H9 (cell line): ENCODE measurements around the gene OGFOD1. TPM values are rescaled to one million over a fixed set of nuclear protein-coding genes. Genes with fewer than 3 reads are reported as not detected.

ENCODE experiments used
- DNase-seq: peaks from one replicate; pipeline ENCODE4 v3.0.0-alpha.2; 2017
- H2AFZ ChIP-seq: one replicate; pipeline ENCODE4 v1.6.1; 2013; ENCODE audit warnings: mild to moderate bottlenecking, low read length, control low read depth, moderate library complexity
- H2AK5ac ChIP-seq: 2 replicates; pipeline ENCODE4 v1.6.1; 2013; ENCODE audit warnings: low read length, control low read depth, mixed read lengths; ENCODE audit not compliant: insufficient read length
- H2BK120ac ChIP-seq: one replicate; pipeline ENCODE4 v1.6.1; 2013; ENCODE audit warnings: low read depth, mild to moderate bottlenecking, low read length, control low read depth, inconsistent platforms; ENCODE audit not compliant: poor library complexity, severe bottlenecking
- H2BK12ac ChIP-seq: 2 replicates; pipeline ENCODE4 v1.6.1; 2013; ENCODE audit warnings: low read length, control low read depth, mixed read lengths, low read depth; ENCODE audit not compliant: insufficient read length
- H2BK15ac ChIP-seq: 2 replicates; pipeline ENCODE4 v1.6.1; 2013; ENCODE audit warnings: low read depth, low read length, control low read depth
- H2BK20ac ChIP-seq: one replicate; pipeline ENCODE4 v1.6.1; 2013; ENCODE audit warnings: low read depth, mild to moderate bottlenecking, low read length, control low read depth, inconsistent platforms; ENCODE audit not compliant: poor library complexity, severe bottlenecking
- H2BK5ac ChIP-seq: 2 replicates; pipeline ENCODE4 v1.6.1; 2013; ENCODE audit warnings: low read length, control low read depth, mixed read lengths; ENCODE audit not compliant: insufficient read length
- H3K14ac ChIP-seq: 2 replicates; pipeline ENCODE4 v1.6.1; 2013; ENCODE audit warnings: low read length, control low read depth; ENCODE audit not compliant: insufficient read depth
- H3K18ac ChIP-seq: 2 replicates; pipeline ENCODE4 v1.6.1; 2013; ENCODE audit warnings: low read depth, mild to moderate bottlenecking, mixed read lengths, low read length, control low read depth; ENCODE audit not compliant: insufficient read length
- H3K23ac ChIP-seq: 2 replicates; pipeline ENCODE4 v1.6.1; 2013; ENCODE audit warnings: low read length, control low read depth, mixed read lengths, low read depth; ENCODE audit not compliant: insufficient read length
- H3K23me2 ChIP-seq: 2 replicates; pipeline ENCODE4 v1.6.1; 2013; ENCODE audit warnings: low read depth, mild to moderate bottlenecking, mixed read lengths, low read length, control low read depth; ENCODE audit not compliant: insufficient read length, poor library complexity, severe bottlenecking
- H3K27ac ChIP-seq: 2 replicates; pipeline ENCODE4 v1.5.1; 2013; ENCODE audit warnings: low read length, control low read depth, mixed read lengths, low read depth; ENCODE audit not compliant: insufficient read length
- H3K27me3 ChIP-seq: 2 replicates; pipeline ENCODE4 v1.6.1; 2013; ENCODE audit warnings: low read length, control low read depth, inconsistent platforms; ENCODE audit not compliant: insufficient read depth
- H3K4ac ChIP-seq: 2 replicates; pipeline ENCODE4 v1.6.1; 2013; ENCODE audit warnings: low read depth, mild to moderate bottlenecking, control low read depth, inconsistent platforms, low read length, moderate library complexity
- H3K4me1 ChIP-seq: 2 replicates; pipeline ENCODE4 v1.6.1; 2013; ENCODE audit warnings: low read length, control low read depth, inconsistent platforms; ENCODE audit not compliant: insufficient read depth
- H3K4me2 ChIP-seq: 2 replicates; pipeline ENCODE4 v1.6.1; 2013; ENCODE audit warnings: low read length, control low read depth, mixed read lengths; ENCODE audit not compliant: insufficient read length, insufficient read depth
- H3K56ac ChIP-seq: 2 replicates; pipeline ENCODE4 v1.6.1; 2013; ENCODE audit warnings: low read depth, mild to moderate bottlenecking, mixed read lengths, low read length, control low read depth; ENCODE audit not compliant: insufficient read length
- H3K79me1 ChIP-seq: 2 replicates; pipeline ENCODE4 v1.6.1; 2013; ENCODE audit warnings: low read depth, mild to moderate bottlenecking, moderate library complexity, low read length, control low read depth, inconsistent platforms; ENCODE audit not compliant: insufficient read depth, poor library complexity, severe bottlenecking
- H3K79me2 ChIP-seq: 2 replicates; pipeline ENCODE4 v1.6.1; 2013; ENCODE audit warnings: low read length, control low read depth, inconsistent platforms; ENCODE audit not compliant: insufficient read depth
- H3K9ac ChIP-seq: 2 replicates; pipeline ENCODE4 v1.6.1; 2013; ENCODE audit warnings: low read length, control low read depth, mixed read lengths; ENCODE audit not compliant: insufficient read length; ENCODE audit errors: extremely low read depth
- H3K9me3 ChIP-seq: one replicate; pipeline ENCODE4 v1.6.1; 2013; ENCODE audit warnings: low read depth, low read length, inconsistent platforms; ENCODE audit not compliant: control insufficient read depth
- H3T11ph ChIP-seq: one replicate; pipeline ENCODE4 v1.6.1; 2013; ENCODE audit warnings: mild to moderate bottlenecking, low read length, control low read depth, inconsistent platforms
- H4K20me1 ChIP-seq: one replicate; pipeline ENCODE4 v1.6.1; 2013; ENCODE audit not compliant: control insufficient read depth, insufficient read length, insufficient read depth
- H4K5ac ChIP-seq: 2 replicates; pipeline ENCODE4 v1.6.1; 2013; ENCODE audit warnings: low read depth, mild to moderate bottlenecking, mixed read lengths, low read length, control low read depth; ENCODE audit not compliant: insufficient read length
- H4K8ac ChIP-seq: replicated peaks from 2 replicates; pipeline ENCODE4 v1.6.1; 2013; ENCODE audit warnings: low read length, control low read depth, mixed read lengths, low read depth; ENCODE audit not compliant: insufficient read length
- H4K91ac ChIP-seq: 2 replicates; pipeline ENCODE4 v1.6.1; 2013; ENCODE audit warnings: low read depth, mild to moderate bottlenecking, moderate library complexity, mixed read lengths, low read length, control low read depth; ENCODE audit not compliant: insufficient read length
- H3K27ac Mint-ChIP-seq, 3 experiments: 2 replicates in 2 of 3; 3 replicates in 1 of 3; pipeline ENCODE4 v1.8.0; 2020 to 2021; ENCODE audit warnings: mixed read lengths in 3 of 3, mild to moderate bottlenecking in 1 of 3, moderate library complexity in 1 of 3
- H3K27me3 Mint-ChIP-seq: 2 replicates; pipeline ENCODE4 v1.8.0; 2021; ENCODE audit warnings: low read depth, mild to moderate bottlenecking, moderate library complexity, mixed read lengths
- H3K36me3 Mint-ChIP-seq, 3 experiments: 2 replicates in 2 of 3; 3 replicates in 1 of 3; pipeline ENCODE4 v1.8.0; 2020 to 2021; ENCODE audit warnings: low read depth in 3 of 3, mixed read lengths in 3 of 3; ENCODE audit not compliant: insufficient read depth in 1 of 3
- H3K4me1 Mint-ChIP-seq, 2 experiments: 2 replicates each; pipeline ENCODE4 v1.8.0; 2020; ENCODE audit warnings: mixed read lengths in 2 of 2
- H3K4me3 Mint-ChIP-seq, 2 experiments: 2 replicates in 1 of 2; 3 replicates in 1 of 2; pipeline ENCODE4 v1.8.0; 2020 to 2021; ENCODE audit warnings: mild to moderate bottlenecking in 2 of 2, mixed read lengths in 2 of 2, moderate library complexity in 1 of 2
- H3K9me3 Mint-ChIP-seq, 2 experiments: 2 replicates in 1 of 2; 3 replicates in 1 of 2; pipeline ENCODE4 v1.8.0; 2020; ENCODE audit warnings: mild to moderate bottlenecking in 2 of 2, mixed read lengths in 2 of 2, moderate library complexity in 1 of 2
- total RNA-seq: library from RNA; stranded (reverse); gene quantifications from 2 replicates; pipeline ENCODE4 v1.2.1, GENCODE V29; 2021
- TF ChIP-seq, protein P1 (sequence below): fragments of 200-600 bp; sonication (generic); conservative IDR thresholded peaks from 3 replicates; pipeline ENCODE4 v1.8.0; 2021; ENCODE audit warnings: antibody characterized with exemption, mild to moderate bottlenecking

The OGFOD1 gene
- total RNA-seq, 1 experiment from 2014 or later = 66.5 TPM

- Histone ChIP-seq H3K18ac (no peak overlapping the region), H2AK5ac (no peak overlapping the region), H3K4me2 (no peak overlapping the region), H3K9me3 (no peaks in the 10 kb centered on the region), H3K4ac (no peak overlapping the region), H4K20me1 (no peaks in the 10 kb centered on the region), H2BK5ac (no peak overlapping the region), H4K91ac (no peak overlapping the region), H3K14ac (no peak overlapping the region), H3K27ac (no peak overlapping the region), H2AFZ (no peak overlapping the region), H2BK12ac (no peak overlapping the region), H3K56ac (no peak overlapping the region), H3T11ph (no peak overlapping the region), H2BK15ac (no peak overlapping the region), H3K9ac (no peak overlapping the region), H3K27me3 (no peaks in the 10 kb centered on the region), H3K23ac (no peak overlapping the region), H3K4me1 (no peaks in the 10 kb centered on the region), H4K8ac (no peak overlapping the region), H3K79me2 (no peaks in the 10 kb centered on the region), H2BK20ac (no peak overlapping the region), H3K79me1 (no peaks in the 10 kb centered on the region), H4K5ac (no peak overlapping the region), H2BK120ac (no peak overlapping the region), H3K23me2 (no peaks in the 10 kb centered on the region)
- Mint-ChIP-seq H3K36me3 (peaks cover 41 to 98% (median 87%) of the 10 kb centered on the region in 3 experiments; a peak in 6 of 7 replicates), H3K4me1 (no peaks in the 10 kb centered on the region), H3K4me3 (no peak overlapping the region), H3K27ac (no peak overlapping the region), H3K9me3 (no peaks in the 10 kb centered on the region), H3K27me3 (no peaks in the 10 kb centered on the region)
- TF ChIP-seq, protein P1, sequence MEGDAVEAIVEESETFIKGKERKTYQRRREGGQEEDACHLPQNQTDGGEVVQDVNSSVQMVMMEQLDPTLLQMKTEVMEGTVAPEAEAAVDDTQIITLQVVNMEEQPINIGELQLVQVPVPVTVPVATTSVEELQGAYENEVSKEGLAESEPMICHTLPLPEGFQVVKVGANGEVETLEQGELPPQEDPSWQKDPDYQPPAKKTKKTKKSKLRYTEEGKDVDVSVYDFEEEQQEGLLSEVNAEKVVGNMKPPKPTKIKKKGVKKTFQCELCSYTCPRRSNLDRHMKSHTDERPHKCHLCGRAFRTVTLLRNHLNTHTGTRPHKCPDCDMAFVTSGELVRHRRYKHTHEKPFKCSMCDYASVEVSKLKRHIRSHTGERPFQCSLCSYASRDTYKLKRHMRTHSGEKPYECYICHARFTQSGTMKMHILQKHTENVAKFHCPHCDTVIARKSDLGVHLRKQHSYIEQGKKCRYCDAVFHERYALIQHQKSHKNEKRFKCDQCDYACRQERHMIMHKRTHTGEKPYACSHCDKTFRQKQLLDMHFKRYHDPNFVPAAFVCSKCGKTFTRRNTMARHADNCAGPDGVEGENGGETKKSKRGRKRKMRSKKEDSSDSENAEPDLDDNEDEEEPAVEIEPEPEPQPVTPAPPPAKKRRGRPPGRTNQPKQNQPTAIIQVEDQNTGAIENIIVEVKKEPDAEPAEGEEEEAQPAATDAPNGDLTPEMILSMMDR = no peak
- no peak for DNase-seq
Measured at GRCh38 chr16:56468800-56469199, 17.4 kb downstream of the OGFOD1 start.
